ENCODE data around the gene DMXL2. TPM values are rescaled to one million over a fixed set of nuclear protein-coding genes. Genes with fewer than 3 reads are reported as not detected.
"Not testable (repeated sequence)": the region's sequence is repeated elsewhere in the genome, so short reads cannot be mapped to it uniquely, and the experiment has no call there.

DMXL2 gene
- total RNA-seq, 1 experiment from 2014 or later = 13.8 TPM

DNA sequence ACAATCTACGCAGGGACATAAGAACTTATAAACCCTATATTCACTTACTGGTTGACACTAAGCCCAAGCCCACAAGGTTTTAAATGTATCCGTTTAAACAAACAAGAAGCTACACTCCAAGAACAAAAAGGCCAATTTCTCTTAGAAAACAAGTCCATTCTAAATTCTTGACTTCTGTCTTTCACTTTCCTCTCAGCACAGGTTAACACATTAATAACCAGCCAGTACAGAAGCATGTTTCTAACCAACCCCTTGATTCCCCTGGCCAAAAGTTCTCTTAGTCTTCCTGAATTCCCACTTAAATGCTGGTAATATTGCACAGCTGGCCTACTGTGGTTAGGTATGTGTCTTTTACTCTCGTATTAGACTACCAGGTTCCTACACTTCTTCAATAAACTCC, 4.7 kb downstream of the DMXL2 start:
- CTCF ChIA-PET = no interaction called here
- no TSS peak for BruUV-seq (replicated peaks)
- Mint-ChIP-seq H3K36me3 (ENCODE audit: insufficient read depth, unreplicated experiment) (peaks cover 17% of the 10 kb centered on the region), H3K9me3 (ENCODE audit: low read depth, unreplicated experiment) (no peaks in the 10 kb centered on the region), H3K4me3 (ENCODE audit: low read depth, unreplicated experiment) (no peak overlapping the region), H3K4me1 (ENCODE audit: low read depth, unreplicated experiment) (no peaks in the 10 kb centered on the region), H3K27ac (ENCODE audit: unreplicated experiment) (no peak overlapping the region), H3K27me3 (ENCODE audit: unreplicated experiment) (no peaks in the 10 kb centered on the region)
- TF ChIP-seq, protein P1, sequence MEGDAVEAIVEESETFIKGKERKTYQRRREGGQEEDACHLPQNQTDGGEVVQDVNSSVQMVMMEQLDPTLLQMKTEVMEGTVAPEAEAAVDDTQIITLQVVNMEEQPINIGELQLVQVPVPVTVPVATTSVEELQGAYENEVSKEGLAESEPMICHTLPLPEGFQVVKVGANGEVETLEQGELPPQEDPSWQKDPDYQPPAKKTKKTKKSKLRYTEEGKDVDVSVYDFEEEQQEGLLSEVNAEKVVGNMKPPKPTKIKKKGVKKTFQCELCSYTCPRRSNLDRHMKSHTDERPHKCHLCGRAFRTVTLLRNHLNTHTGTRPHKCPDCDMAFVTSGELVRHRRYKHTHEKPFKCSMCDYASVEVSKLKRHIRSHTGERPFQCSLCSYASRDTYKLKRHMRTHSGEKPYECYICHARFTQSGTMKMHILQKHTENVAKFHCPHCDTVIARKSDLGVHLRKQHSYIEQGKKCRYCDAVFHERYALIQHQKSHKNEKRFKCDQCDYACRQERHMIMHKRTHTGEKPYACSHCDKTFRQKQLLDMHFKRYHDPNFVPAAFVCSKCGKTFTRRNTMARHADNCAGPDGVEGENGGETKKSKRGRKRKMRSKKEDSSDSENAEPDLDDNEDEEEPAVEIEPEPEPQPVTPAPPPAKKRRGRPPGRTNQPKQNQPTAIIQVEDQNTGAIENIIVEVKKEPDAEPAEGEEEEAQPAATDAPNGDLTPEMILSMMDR (IDR thresholded peaks at IDR 0.05; ENCODE audit: unreplicated experiment) = no peak
- no peak for DNase-seq
- intact Hi-C loops (cut with micrococcal nuclease; ENCODE audit: unreplicated experiment) = no loop called here

DNA sequence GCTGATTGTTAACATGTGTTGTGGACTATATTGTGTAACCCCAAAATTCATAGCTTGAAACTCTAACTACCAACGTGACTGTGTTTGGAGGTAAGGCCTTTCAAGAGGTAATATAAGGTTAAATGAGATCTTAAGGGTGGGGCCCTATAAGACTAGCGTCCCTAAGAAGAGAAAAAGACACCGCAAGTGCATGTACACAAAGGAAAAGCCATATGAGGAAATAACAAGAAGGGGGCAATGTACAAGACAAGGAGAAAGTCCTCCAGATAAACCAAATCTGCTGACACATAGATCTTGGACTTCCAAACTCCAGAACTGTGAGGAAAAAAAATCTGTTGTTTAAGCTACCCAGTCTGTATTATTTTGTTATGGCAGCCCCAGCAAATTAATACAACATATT, 8.6 kb downstream of the DMXL2 start:
- CTCF ChIA-PET = interaction anchor here (1.1 kb wide), 1 partner anchor 14 kb away, joined by 3 read pairs; no protein-coding TSS in a partner anchor
- Mint-ChIP-seq H3K9me3 (ENCODE audit: low read depth, unreplicated experiment) (no peaks in the 10 kb centered on the region), H3K27me3 (ENCODE audit: unreplicated experiment) (no peaks in the 10 kb centered on the region), H3K4me3 (ENCODE audit: low read depth, unreplicated experiment) (no peak overlapping the region), H3K27ac (ENCODE audit: unreplicated experiment) (no peak overlapping the region), H3K4me1 (ENCODE audit: low read depth, unreplicated experiment) (no peaks in the 10 kb centered on the region), H3K36me3 (ENCODE audit: insufficient read depth, unreplicated experiment) (no peaks in the 10 kb centered on the region)
- BruUV-seq (replicated peaks) = no TSS peak
- TF ChIP-seq, protein P1 (IDR thresholded peaks at IDR 0.05; ENCODE audit: unreplicated experiment) = no peak
- no peak for DNase-seq
- intact Hi-C loops (cut with micrococcal nuclease; ENCODE audit: unreplicated experiment) = no loop called here

DNA sequence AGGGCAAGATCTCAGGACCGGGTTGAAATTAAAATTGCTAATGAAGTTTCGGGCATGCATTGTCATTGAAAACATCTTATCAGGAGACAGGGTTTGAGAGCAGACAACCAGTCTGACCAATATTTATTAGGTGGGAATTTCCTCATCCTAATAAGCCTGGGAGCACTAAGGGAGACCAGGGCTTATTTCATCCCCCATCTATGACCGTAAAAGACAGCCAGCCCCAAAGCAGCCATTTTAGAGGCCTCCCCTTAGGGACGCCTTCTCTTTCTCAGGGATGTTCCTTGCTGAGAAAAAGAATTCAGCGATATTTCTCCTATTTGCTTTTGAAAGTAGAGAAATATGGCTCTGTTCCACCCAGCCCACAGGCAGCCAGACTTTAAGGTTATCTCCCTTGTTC, 9.9 kb downstream of the DMXL2 start:
- H3K9me3 Mint-ChIP-seq (ENCODE audit: low read depth, unreplicated experiment); H3K36me3 Mint-ChIP-seq (ENCODE audit: insufficient read depth, unreplicated experiment); intact Hi-C loops (cut with micrococcal nuclease; ENCODE audit: unreplicated experiment); BruUV-seq (replicated peaks); H3K4me1 Mint-ChIP-seq (ENCODE audit: low read depth, unreplicated experiment); H3K4me3 Mint-ChIP-seq (ENCODE audit: low read depth, unreplicated experiment); H3K27ac Mint-ChIP-seq (ENCODE audit: unreplicated experiment); H3K27me3 Mint-ChIP-seq (ENCODE audit: unreplicated experiment); DNase-seq; CTCF ChIA-PET: not testable (repeated sequence)

DNA sequence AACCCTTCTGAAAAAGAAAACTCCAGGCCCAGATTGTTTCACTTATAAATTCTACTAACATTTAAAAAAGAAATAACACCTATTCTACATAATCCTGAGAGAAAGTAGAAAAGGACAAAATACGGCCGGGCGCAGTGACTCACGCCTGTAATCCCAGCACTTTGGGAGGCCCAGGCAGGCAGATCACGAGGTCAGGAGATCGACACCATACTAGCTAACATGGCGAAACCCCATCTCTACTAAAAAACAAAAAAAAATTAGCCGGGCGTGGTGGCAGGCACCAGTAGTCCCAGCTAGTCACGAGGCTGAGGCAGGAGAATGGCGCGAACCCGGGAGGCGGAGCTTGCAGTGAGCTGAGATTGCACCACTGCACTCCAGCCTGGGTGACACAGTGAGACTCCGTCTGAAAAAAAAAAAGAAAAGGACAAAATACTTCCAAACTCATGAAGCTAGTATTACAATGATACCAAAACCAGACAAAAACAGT, 19.1 kb downstream of the DMXL2 start:
- H3K9me3 Mint-ChIP-seq (ENCODE audit: low read depth, unreplicated experiment); DNase-seq; CTCF ChIA-PET; BruUV-seq (replicated peaks); intact Hi-C loops (cut with micrococcal nuclease; ENCODE audit: unreplicated experiment); H3K27me3 Mint-ChIP-seq (ENCODE audit: unreplicated experiment); H3K27ac Mint-ChIP-seq (ENCODE audit: unreplicated experiment); H3K36me3 Mint-ChIP-seq (ENCODE audit: insufficient read depth, unreplicated experiment); H3K4me3 Mint-ChIP-seq (ENCODE audit: low read depth, unreplicated experiment): not testable (repeated sequence)
- peaks cover 22% of the 10 kb centered on the region for H3K4me1 Mint-ChIP-seq (ENCODE audit: low read depth, unreplicated experiment)

DNA sequence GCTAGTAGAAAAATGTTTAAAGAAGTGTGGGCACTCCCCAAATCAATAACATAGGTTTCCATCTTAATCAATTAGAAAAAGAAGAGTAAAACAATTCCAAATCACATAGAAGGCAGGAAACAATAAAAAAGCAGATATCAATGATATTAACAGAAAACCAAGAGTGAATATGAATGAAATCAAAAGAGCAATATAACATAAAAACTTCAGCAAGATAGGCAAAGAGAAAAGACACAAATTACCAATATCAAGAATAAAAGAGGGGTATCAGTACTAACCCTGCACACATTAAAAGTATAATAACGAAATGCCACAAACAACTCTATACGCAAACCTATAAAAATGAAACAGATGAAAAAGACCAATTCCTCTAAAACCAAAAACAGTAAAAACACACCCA, 19.6 kb downstream of the DMXL2 start:
- no TSS peak for BruUV-seq (replicated peaks)
- Mint-ChIP-seq H3K36me3 (ENCODE audit: insufficient read depth, unreplicated experiment) (no peaks in the 10 kb centered on the region), H3K4me3 (ENCODE audit: low read depth, unreplicated experiment) (no peak overlapping the region), H3K27ac (ENCODE audit: unreplicated experiment) (no peak overlapping the region), H3K27me3 (ENCODE audit: unreplicated experiment) (no peaks in the 10 kb centered on the region), H3K4me1 (ENCODE audit: low read depth, unreplicated experiment) (peaks cover 22% of the 10 kb centered on the region), H3K9me3 (ENCODE audit: low read depth, unreplicated experiment) (no peaks in the 10 kb centered on the region)
- intact Hi-C loops (cut with micrococcal nuclease; ENCODE audit: unreplicated experiment) = no loop called here
- DNase-seq = no peak
- TF ChIP-seq, protein P1 (IDR thresholded peaks at IDR 0.05; ENCODE audit: unreplicated experiment) = no peak
- CTCF ChIA-PET = no interaction called here

All from Calu3 (cell line).